Body of pancreas (tissue), 4 donors: ENCODE measurements around the gene RBBP8NL.

ENCODE experiments used
- CTCF ChIP-seq, 7 experiments: fragments of 450-650 bp in 4 of 7; fragments of 200-600 bp in 3 of 7; sonication (generic) in 3 of 7; IDR thresholded peaks; one replicate each; pipeline ENCODE4 v1.5.1; 2016 to 2019; ENCODE audit warnings: antibody characterized with exemption in 7 of 7
- POLR2A ChIP-seq, 3 donors: fragments of 450-650 bp; IDR thresholded peaks; one replicate each; pipeline ENCODE4 v1.6.1; 2016; ENCODE audit warnings: antibody characterized with exemption in 3 of 3, mild to moderate bottlenecking in 2 of 3

DNA sequence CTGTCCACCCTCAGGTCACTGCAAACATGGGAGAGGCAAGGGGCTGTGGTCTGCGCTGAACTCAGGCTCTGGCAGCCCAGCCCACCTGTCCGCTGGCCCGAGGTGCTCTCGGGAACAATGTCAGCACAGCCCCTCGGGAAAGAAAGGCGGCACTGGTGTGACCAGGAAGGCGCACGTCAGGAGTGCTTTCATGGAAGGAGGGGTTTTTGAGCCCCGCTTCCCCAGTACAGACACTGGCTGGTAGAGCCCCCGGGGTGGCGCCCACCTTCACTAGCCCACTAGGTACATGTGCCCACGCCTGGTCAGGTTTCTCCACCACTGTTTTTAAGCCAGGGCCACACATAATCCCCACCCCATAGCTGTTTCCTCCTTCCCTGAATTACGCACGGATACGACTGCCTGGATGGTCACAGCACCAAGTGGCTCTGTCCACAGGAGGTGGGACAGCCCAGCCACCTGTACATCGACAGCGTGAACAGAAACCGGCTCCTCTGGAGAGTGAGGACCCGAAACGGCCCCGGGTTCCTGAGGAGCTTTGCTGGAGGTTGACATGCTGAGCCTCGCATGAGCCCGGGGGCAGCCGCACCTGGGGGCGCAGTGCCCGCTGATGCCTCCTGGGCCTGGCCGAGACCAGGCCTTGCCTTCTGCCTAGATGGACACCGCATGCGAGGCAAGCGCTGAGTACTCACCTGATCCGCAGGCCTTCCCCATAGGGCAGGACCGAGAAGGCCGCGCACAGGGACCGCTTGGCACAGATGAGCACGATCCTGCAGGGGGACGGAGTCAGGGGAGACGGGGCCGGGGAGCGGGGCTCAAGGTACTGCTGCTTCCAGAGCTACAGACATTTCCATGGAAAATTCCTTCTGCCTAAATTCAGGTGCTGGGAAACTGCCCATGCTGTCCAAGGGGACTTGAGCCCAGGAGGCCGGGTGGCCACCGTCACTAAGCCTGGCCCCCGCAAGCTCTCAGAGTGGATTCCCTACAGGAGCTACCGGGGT lies 32.8 kb downstream of the RBBP8NL start:
- TF ChIP-seq CTCF (IDR thresholded peaks at IDR 0.05) (no peak), POLR2A (IDR thresholded peaks at IDR 0.05) (no peak)
